Measurements from ENCODE around the gene ECE1.

DNA sequence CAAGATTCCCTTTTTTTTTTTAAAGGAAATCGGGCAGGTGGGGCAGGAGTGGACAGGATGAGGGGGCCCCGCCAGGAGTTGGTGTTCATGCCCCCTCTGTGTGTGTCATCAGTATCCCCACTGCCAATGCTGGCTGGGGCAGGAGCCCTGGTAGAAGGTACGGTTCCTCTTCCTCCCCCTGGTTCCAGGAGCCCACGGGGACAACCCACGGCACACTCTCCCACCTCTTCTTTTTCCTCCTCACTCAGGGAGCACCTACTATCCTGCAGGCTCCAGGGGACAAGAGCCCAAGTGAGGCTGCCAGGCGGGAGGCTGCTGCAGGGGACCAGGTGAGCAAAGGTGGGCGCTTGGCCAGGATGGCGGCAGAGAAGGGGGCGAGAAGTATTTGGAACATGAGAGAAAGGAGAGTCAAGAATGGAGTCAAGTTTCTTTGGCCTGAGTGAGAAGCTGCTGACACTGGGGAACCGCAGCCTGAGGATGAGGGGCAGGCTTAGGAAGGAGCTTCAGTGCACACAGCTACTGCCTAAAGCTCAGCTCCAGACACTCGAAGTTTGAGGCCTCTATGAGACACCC lies 26.5 kb downstream of the ECE1 start:
- TF ChIP-seq POLR2AphosphoS5 (IDR thresholded peaks at IDR 0.05; ENCODE audit: low read depth, low read length) (no peak), POLR2A (IDR thresholded peaks at IDR 0.05; ENCODE audit: low read depth, low read length) (no peak), TAF1 (IDR thresholded peaks at IDR 0.05; ENCODE audit: low read depth, low read length) (no peak), SPI1 (IDR thresholded peaks at IDR 0.05; ENCODE audit: low read depth, low read length) (no peak), POU2F2 (IDR thresholded peaks at IDR 0.05; ENCODE audit: low read depth, low read length) (no peak), PAX5 (IDR thresholded peaks at IDR 0.05; ENCODE audit: insufficient read depth, low read length, severe bottlenecking) (no peak)
